MCF 10A (cell line): ENCODE results near the gene AGGF1. TPM values are rescaled to one million over a fixed set of nuclear protein-coding genes. Genes with fewer than 3 reads are reported as not detected.

Source experiments
- BruUV-seq: library from RNA; stranded (reverse); fragments of 400-500 nt; replicated peaks from 2 replicates; lab custom pipeline; 2021; lab: Mats Ljungman, UMichigan
- CTCF ChIA-PET: fragments of 300-600 bp; sonication (Branson Sonifier 250); formaldehyde crosslinking; extraction: SDS; loops from one replicate; lab custom pipeline; 2021; ENCODE audit warnings: antibody characterized with exemption, inconsistent platforms; lab: Yijun Ruan, JAX
- POLR2A ChIA-PET: fragments of 300-600, 350-650 bp; sonication (Branson Sonifier 250); formaldehyde crosslinking; extraction: SDS; loops from one replicate; lab custom pipeline; 2020; ENCODE audit warnings: antibody characterized with exemption, inconsistent platforms; lab: Yijun Ruan, JAX
- DNase-seq: peaks from one replicate; pipeline ENCODE4 v3.0.0-alpha.2; 2018; ENCODE audit not compliant: unreplicated experiment
- H3K27ac Mint-ChIP-seq: one replicate; pipeline ENCODE4 v1.8.0; 2022; ENCODE audit warnings: mild to moderate bottlenecking, low read depth, mixed read lengths; ENCODE audit not compliant: unreplicated experiment
- H3K27me3 Mint-ChIP-seq: one replicate; pipeline ENCODE4 v1.8.0; 2022; ENCODE audit warnings: mixed read lengths; ENCODE audit not compliant: insufficient read depth, unreplicated experiment
- H3K36me3 Mint-ChIP-seq: one replicate; pipeline ENCODE4 v1.8.0; 2022; ENCODE audit warnings: mild to moderate bottlenecking, moderate library complexity, mixed read lengths; ENCODE audit not compliant: insufficient read depth, unreplicated experiment
- H3K4me1 Mint-ChIP-seq: one replicate; pipeline ENCODE4 v1.8.0; 2022; ENCODE audit warnings: mixed read lengths; ENCODE audit not compliant: insufficient read depth, unreplicated experiment
- H3K4me3 Mint-ChIP-seq: one replicate; pipeline ENCODE4 v1.8.0; 2022; ENCODE audit warnings: mild to moderate bottlenecking, moderate library complexity, mixed read lengths; ENCODE audit not compliant: unreplicated experiment
- H3K9me3 Mint-ChIP-seq: one replicate; pipeline ENCODE4 v1.8.0; 2022; ENCODE audit warnings: mixed read lengths; ENCODE audit not compliant: unreplicated experiment
- intact Hi-C: fragments of 100-400 bp; cut with micrococcal nuclease; formaldehyde crosslinking; loops from 2 replicates; pipeline ENCODE4 v1.14.1; 2022
- total RNA-seq: library from RNA; stranded (reverse); gene quantifications from 2 replicates; pipeline ENCODE4 v1.2.3, GENCODE V29; 2022
- TF ChIP-seq, protein P1 (sequence below): fragments of 200-600 bp; IDR thresholded peaks from one replicate; pipeline ENCODE4 v1.8.0; 2022; ENCODE audit warnings: antibody characterized with exemption, mild to moderate bottlenecking; ENCODE audit not compliant: unreplicated experiment

AGGF1 gene
- total RNA-seq, 1 experiment from 2014 or later, result 19.5 TPM

DNA sequence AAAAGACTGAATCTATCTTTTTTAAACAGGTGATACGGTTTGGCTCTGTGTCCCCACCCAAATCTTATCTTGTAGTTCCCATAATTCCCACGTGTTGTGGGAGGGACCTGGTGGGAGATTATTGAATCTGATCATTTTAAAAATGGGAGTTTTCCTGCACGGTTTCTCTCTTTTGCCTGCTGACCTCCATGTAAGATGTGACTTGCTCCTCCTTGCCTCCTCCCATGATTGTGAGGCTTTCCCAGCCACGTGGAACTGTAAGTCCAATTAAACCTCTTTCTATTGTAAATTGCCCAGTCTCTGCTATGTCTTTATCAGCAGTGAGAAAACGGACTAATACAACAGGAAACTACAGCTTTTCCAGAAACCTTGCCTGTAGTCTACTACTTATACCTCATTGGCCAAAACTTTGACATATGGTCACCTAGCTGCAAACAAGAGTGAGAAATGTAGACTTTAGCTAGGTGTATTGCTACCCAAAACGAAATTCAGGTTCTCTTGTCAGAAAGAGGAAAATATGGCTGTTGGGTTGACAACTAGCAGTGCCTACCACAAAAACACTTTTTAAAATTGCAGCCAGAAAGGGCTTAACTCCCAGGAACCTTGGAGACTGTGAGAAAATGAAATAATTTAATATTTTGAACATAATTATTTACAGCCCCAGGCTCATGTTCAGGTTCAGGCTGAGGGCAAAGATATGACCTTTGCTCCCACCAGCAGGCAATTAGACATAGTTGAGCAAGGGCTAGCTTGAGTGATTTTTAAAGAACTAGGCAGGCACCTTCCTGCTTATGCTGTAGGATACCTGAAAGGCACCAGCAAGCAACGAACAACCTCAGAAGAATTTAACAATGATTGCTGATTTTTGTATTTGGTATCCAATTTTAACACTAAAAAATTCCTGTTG, 7.4 kb upstream of the AGGF1 start:
- H3K27ac Mint-ChIP-seq, result no peak overlapping the region
- DNase-seq, result no peak
- CTCF ChIA-PET, result interaction anchor here (0.6 kb wide), 1 partner anchor 234 kb away, joined by 3 read pairs; no protein-coding TSS in a partner anchor
- POLR2A ChIA-PET, result no interaction called here
- H3K4me1 Mint-ChIP-seq, result peaks cover 4% of the 10 kb centered on the region
- H3K9me3 Mint-ChIP-seq, result peaks cover 7% of the 10 kb centered on the region
- H3K27me3 Mint-ChIP-seq, result peaks cover 11% of the 10 kb centered on the region
- TF ChIP-seq, protein P1, sequence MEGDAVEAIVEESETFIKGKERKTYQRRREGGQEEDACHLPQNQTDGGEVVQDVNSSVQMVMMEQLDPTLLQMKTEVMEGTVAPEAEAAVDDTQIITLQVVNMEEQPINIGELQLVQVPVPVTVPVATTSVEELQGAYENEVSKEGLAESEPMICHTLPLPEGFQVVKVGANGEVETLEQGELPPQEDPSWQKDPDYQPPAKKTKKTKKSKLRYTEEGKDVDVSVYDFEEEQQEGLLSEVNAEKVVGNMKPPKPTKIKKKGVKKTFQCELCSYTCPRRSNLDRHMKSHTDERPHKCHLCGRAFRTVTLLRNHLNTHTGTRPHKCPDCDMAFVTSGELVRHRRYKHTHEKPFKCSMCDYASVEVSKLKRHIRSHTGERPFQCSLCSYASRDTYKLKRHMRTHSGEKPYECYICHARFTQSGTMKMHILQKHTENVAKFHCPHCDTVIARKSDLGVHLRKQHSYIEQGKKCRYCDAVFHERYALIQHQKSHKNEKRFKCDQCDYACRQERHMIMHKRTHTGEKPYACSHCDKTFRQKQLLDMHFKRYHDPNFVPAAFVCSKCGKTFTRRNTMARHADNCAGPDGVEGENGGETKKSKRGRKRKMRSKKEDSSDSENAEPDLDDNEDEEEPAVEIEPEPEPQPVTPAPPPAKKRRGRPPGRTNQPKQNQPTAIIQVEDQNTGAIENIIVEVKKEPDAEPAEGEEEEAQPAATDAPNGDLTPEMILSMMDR, result no peak
- no peak overlapping the region for H3K4me3 Mint-ChIP-seq
- BruUV-seq, result no TSS peak
- no peaks in the 10 kb centered on the region for H3K36me3 Mint-ChIP-seq
- intact Hi-C loops, result no loop called here

DNA sequence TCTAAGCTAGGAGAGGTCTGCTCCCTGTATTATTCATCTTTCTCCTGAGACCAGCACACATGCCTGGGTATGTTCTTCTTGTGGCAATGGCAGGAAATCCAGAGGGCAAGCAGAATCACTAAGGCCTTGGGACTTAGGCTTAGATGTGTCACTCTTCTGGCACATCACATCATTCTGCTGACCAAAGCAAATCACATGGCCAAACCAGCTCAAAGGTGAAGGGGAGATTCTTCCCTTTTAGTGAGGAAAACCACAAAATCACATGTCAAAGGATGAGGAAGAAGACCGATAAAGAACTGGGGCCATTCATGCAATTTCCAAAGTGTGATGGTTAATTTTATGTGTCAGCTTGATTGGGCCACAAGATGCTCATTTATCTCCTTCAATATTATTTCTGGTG, 5.7 kb upstream of the AGGF1 start:
- no peak for DNase-seq
- no TSS peak for BruUV-seq
- Mint-ChIP-seq H3K4me3 (no peak overlapping the region), H3K36me3 (no peaks in the 10 kb centered on the region), H3K4me1 (peaks cover 4% of the 10 kb centered on the region), H3K27ac (no peak overlapping the region), H3K27me3 (peaks cover 11% of the 10 kb centered on the region), H3K9me3 (peaks cover 20% of the 10 kb centered on the region)
- ChIA-PET CTCF (interaction anchor here (0.6 to 5.6 kb wide), 2 partner anchors 8 to 1273 kb away, joined by 3 to 26 read pairs; no protein-coding TSS in a partner anchor), POLR2A (interaction anchor here (1.2 to 1.4 kb wide), 2 partner anchors 8 to 12 kb away, joined by 3 read pairs; no protein-coding TSS in a partner anchor)
- TF ChIP-seq, protein P1, result no peak
- intact Hi-C loops, result no loop called here

DNA sequence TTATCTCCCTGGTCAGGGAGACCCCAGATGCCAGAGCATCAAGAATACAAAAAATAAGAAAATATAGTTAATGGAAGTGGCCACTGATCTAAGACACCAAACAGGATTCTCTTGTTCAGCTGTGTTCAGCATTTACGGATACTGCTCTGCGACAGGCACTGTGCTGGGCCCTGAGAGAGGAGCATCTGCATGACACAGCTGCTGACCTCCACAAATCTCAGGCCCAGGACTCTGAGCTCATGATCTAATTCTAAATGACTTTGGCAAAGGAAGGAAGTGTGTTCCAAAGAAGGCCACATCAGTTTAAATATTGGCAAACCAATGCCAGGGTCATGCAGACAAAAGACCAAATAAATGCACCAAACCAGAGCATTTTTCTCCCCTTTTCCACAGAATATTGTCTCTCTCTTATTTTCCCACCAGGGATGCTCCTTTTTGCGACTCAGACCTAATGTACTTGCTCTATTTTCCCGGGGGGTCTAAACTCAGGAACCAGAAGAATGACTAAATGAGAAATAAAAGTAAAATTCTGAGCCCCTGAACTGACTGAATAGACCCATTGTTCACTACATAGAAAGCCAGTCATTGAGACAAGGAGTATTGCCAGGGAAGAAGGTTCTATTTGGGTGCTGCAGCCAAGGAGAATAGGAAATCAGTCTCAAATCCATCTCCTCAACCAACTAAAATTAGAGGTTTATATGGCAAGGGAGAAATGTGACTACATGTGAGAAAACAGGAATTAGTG, 1.4 kb upstream of the AGGF1 start:
- TF ChIP-seq, protein P1, result no peak
- DNase-seq, result no peak
- intact Hi-C loops, result no loop called here
- Mint-ChIP-seq H3K27ac (no peak overlapping the region), H3K9me3 (peaks cover 13% of the 10 kb centered on the region), H3K4me3 (peak overlapping the region; percentile 38), H3K36me3 (no peaks in the 10 kb centered on the region), H3K4me1 (no peaks in the 10 kb centered on the region), H3K27me3 (no peaks in the 10 kb centered on the region)
- CTCF ChIA-PET, result interaction anchor here (0.6 to 5.6 kb wide), 2 partner anchors 12 to 464 kb away, joined by 3 to 26 read pairs; no protein-coding TSS in a partner anchor
- POLR2A ChIA-PET, result no interaction called here
- BruUV-seq, result no TSS peak

DNA sequence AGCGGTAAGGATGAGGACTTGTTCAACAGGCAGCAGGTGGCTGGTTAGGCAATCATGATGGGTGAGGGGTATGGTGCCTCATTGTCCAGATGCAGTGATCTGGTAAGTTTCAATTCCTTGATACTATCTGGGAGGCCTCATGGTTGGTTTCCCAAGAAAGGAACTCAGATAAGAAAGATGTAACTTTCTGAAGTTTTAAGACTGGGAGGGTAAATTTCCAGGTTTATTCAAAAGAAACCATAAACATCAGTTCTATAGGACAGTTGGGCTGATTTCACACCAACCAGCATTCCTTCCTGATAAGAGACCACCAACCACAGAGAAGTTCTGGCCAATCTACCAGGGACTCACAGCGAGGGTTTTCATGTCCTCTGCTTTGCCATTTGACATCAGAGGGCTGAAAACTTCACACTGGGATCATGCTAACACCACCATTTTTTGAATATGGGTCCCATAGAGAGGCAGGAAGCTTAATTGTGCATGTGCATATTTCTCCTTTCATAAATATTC, 773 bp upstream of the AGGF1 start:
- intact Hi-C loops, result no loop called here
- H3K4me3 Mint-ChIP-seq, result peak overlapping the region; percentile 95
- BruUV-seq, result no TSS peak
- DNase-seq, result no peak
- ChIA-PET POLR2A (interaction anchor here (0.8 to 2.4 kb wide), 11 partner anchors 16 to 1341 kb away, joined by 3 to 16 read pairs (median 6); partner anchors contain the start of genes F2RL1 and WDR41), CTCF (no interaction called here)
- no peaks in the 10 kb centered on the region for H3K27me3 Mint-ChIP-seq
- peaks cover 13% of the 10 kb centered on the region for H3K9me3 Mint-ChIP-seq
- peak overlapping the region; percentile 89 for H3K27ac Mint-ChIP-seq
- H3K36me3 Mint-ChIP-seq, result no peaks in the 10 kb centered on the region
- no peaks in the 10 kb centered on the region for H3K4me1 Mint-ChIP-seq
- TF ChIP-seq, protein P1, result no peak
